Fibroblast of villous mesenchyme (primary cell): ENCODE results near the gene RNF169. TPM values are rescaled to one million over a fixed set of nuclear protein-coding genes. Genes with fewer than 3 reads are reported as not detected.

ENCODE experiments used
- DNase-seq: peaks from one replicate; pipeline ENCODE4 v3.0.0-alpha.2; 2010; ENCODE audit warnings: low read depth
- H3K4me3 ChIP-seq: 2 replicates; pipeline ENCODE4 v1.5.1; 2011; ENCODE audit warnings: low read depth, mild to moderate bottlenecking, low read length
- total RNA-seq: library from RNA; depleted of rRNA; stranded (reverse); fragments of >200 nt; gene quantifications from 2 replicates; pipeline ENCODE4 v1.2.3, GENCODE V29; 2012
- TF ChIP-seq, protein P1 (sequence below): IDR thresholded peaks from 2 replicates; pipeline ENCODE4 v1.5.1; 2012; ENCODE audit warnings: low read depth, mild to moderate bottlenecking, low read length; ENCODE audit not compliant: insufficient read depth

Gene RNF169
- total RNA-seq, 1 donor: 32.0 TPM

DNA sequence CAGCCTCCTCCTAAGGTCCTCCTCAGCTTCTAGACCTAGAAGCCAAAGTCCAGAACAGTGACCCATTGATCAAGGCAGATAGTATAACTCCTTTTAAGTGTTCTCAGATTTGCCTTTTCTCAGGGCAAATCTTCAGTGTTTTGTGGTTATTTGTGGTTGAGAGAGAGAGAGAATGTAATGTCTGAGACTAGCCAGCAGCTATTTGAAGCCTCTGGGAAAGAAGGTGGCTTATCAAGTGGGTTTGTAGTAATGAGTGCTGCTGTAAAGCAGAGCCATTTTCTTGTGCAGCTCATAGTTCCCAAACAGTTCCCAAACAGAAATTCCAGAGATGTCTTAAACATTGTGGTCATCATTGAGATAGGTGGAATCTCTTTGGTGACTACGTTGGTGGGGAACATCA, 89.5 kb downstream of the RNF169 start:
- no peak overlapping the region for H3K4me3 ChIP-seq
- peak; percentile 44 for DNase-seq
- TF ChIP-seq, protein P1, sequence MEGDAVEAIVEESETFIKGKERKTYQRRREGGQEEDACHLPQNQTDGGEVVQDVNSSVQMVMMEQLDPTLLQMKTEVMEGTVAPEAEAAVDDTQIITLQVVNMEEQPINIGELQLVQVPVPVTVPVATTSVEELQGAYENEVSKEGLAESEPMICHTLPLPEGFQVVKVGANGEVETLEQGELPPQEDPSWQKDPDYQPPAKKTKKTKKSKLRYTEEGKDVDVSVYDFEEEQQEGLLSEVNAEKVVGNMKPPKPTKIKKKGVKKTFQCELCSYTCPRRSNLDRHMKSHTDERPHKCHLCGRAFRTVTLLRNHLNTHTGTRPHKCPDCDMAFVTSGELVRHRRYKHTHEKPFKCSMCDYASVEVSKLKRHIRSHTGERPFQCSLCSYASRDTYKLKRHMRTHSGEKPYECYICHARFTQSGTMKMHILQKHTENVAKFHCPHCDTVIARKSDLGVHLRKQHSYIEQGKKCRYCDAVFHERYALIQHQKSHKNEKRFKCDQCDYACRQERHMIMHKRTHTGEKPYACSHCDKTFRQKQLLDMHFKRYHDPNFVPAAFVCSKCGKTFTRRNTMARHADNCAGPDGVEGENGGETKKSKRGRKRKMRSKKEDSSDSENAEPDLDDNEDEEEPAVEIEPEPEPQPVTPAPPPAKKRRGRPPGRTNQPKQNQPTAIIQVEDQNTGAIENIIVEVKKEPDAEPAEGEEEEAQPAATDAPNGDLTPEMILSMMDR: no peak

DNA sequence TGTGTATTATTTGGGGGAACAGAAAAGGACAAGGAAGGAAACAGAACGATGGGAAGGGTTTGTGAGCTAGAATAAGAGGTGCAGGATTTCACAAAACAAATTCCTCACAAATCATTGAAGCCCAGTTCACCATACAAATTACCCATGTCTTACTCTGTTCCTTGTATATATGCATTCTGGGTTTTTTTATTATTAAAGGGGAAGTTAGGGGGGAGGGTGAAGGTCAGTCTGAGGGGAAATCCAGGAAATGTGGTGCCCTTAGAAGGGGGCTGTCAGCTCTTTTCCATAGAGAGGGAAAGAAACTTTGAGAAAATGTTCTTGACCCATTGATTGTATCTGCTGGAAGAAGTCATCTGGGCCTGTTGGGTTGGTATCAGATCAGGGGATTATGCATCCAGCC, 90.8 kb downstream of the RNF169 start:
- TF ChIP-seq, protein P1: no peak
- no peak for DNase-seq
- H3K4me3 ChIP-seq: no peak overlapping the region

DNA sequence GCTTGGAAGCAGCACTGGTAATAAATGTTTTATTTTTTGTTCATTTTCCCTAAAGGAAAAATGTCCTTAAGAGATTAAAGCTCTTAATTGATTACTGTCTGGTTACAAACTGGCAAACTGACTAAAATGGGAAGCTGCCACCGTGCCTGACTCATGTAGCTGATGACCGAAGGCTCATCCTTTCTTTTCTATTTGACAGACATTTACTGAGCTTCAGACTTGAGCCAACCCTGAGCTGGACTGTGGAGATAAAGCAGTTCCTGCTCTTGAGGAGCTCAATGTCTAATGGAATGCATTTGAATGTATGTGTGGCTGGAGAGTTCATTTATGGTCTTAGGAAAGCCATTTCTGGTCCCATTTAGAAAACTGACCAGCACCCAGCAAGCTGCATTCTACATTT, 91.3 kb downstream of the RNF169 start:
- TF ChIP-seq, protein P1: no peak
- DNase-seq: no peak
- H3K4me3 ChIP-seq: no peak overlapping the region

DNA sequence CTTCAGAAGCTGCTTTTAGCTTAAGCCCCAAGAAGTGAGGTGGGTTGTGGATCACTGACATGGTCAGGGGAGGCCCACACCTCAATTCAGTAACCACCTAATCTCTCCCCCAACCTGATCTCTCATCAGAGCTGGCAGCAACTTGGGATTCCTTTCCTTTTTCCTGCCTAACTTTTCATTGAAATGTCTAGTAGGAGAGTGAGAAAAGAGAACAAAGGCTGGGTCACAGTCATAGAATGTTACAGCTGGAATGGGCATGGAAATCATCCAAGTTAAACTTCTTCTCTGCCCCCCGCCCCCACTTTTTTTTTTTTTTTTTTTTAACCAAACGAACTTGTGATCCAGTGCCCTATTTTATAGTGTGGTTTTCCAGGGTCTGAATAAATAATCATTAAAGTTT, 91.8 kb downstream of the RNF169 start:
- H3K4me3 ChIP-seq: no peak overlapping the region
- no peak for DNase-seq
- TF ChIP-seq, protein P1: no peak

DNA sequence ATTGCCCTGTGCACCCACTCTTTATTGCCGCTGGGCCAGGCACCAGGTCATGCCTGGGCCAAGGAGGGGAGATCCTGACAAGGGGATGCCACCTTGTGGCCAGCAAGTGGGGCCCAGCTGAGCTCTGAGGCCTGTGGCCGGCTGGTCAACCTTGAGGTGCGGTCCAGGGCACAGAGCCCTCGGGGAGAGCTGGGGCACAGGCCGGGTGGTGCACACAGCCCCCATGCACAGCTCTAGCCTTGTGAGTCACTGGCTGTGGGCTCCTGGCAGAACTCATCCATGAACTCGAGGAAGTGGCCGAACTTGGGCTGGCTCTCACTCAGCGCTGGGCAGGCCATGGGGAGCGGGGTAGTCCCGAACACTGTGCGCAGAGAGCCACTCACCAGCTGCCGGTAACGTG, 94.3 kb downstream of the RNF169 start:
- DNase-seq: no peak
- no peak overlapping the region for H3K4me3 ChIP-seq
- TF ChIP-seq, protein P1: peak; percentile 19

DNA sequence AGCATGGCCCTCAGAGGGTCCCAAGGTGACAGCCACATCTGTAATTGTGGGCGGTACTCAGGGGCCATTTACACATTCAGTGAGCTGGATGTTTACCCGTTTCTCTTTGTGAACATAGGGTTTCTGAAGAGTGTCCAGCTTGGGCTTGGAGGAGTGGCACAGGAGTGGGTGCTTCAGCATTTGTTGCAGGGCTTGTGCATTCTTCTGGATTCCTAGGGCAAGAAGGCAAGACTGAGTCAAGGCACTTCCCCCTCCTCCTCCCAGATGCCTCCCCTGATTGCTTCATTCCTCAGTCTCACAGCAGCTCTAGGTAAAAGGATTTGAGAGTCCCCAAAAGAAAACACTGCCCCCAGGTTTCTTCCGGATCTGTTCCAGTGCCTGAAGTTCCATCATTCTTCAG, 95.4 kb downstream of the RNF169 start:
- DNase-seq: no peak
- TF ChIP-seq, protein P1: no peak
- no peak overlapping the region for H3K4me3 ChIP-seq

DNA sequence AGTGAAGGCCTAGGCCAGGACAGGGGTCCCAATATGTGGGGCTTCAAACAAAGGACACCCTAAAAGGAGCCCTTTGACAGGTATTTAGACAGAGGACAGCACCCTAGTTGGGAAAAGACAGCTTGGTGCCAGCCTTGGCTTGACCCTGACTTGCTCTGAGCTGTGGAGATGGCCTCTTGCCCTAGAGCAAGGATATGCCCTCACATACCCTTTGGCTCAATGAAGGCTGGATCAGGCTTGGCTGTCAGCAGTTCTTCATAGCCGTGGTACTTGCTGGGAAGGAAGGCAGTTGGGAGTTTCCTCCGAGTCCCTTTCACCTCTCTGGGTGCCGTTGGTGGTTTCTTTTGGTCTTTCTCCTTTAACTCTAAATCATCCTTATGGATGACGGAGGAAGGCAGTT, 96.2 kb downstream of the RNF169 start:
- TF ChIP-seq, protein P1: no peak
- DNase-seq: no peak
- H3K4me3 ChIP-seq: no peak overlapping the region
